IPS DF 6.9 (cell line): ENCODE measurements around the gene NAV3.

Experiments used
- DNase-seq: peaks from one replicate; pipeline ENCODE4 v3.0.0-alpha.2; 2013; ENCODE audit warnings: low read depth, low spot score
- H3K27ac ChIP-seq: one replicate; pipeline ENCODE4 v1.5.1; 2013; ENCODE audit warnings: low read length, control low read depth
- H3K27me3 ChIP-seq: 2 replicates; pipeline ENCODE4 v1.6.1; 2013; ENCODE audit warnings: mild to moderate bottlenecking, low read length; ENCODE audit not compliant: control insufficient read depth, insufficient read depth
- H3K36me3 ChIP-seq: 2 replicates; pipeline ENCODE4 v1.6.1; 2013; ENCODE audit warnings: low read length; ENCODE audit not compliant: control insufficient read depth, insufficient read depth
- H3K4me1 ChIP-seq: 2 replicates; pipeline ENCODE4 v1.6.1; 2013; ENCODE audit warnings: low read length; ENCODE audit not compliant: control insufficient read depth, insufficient read depth
- H3K4me3 ChIP-seq: 2 replicates; pipeline ENCODE4 v1.5.1; 2013; ENCODE audit warnings: mild to moderate bottlenecking, low read length
- H3K9me3 ChIP-seq: 2 replicates; pipeline ENCODE4 v1.6.1; 2013; ENCODE audit warnings: low read length, inconsistent platforms; ENCODE audit not compliant: control insufficient read depth, insufficient read depth
- WGBS: extraction: QIAGEN DNeasy Blood & Tissue Kit; methylation state at CpG from one replicate; pipeline ENCODE4 v1.1.7; 2013; ENCODE audit warnings: mixed read lengths, missing lambda C conversion rate; ENCODE audit not compliant: insufficient read length, insufficient coverage; 5-methylcytosine and 5-hydroxymethylcytosine counted together

NAV3 gene

DNA sequence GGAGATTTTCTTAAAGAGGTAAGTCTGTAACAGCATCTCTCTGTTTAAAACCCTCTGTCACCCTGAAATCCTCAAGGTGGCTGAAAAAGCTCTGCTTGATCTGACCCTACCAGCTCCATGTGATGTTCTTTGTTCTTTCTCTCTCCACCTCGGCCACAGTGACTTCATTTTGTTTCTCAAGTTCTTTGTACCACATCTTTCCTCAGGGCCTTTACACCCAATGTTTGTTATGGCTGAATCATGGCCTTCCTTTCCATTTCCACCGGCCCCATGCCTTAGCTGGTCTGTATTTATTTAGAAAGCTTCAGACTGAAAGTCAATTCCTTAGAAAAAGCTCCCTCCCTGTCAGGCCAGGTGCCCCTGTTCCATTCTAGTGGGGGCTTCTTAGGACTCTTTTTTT is 431.2 kb downstream of the NAV3 start:
- Histone ChIP-seq H3K4me3 (no peak overlapping the region), H3K9me3 (0 out of 2 replicates have a peak, but pooled peaks cover 3% of the 10 kb centered on the region), H3K4me1 (no peaks in the 10 kb centered on the region), H3K27ac (no peak overlapping the region), H3K27me3 (no peaks in the 10 kb centered on the region), H3K36me3 (no peaks in the 10 kb centered on the region)
- WGBS: no CpG with 5 or more reads among the region's 2 CpGs
- no peak for DNase-seq
